Hematopoietic multipotent progenitor cell treated with erythropoietin and hydrocortisone succinate and interleukin-3 and kit ligand, for 17 days (in vitro differentiated cells): ENCODE measurements around the gene KLHL25.

Experiments used
- DNase-seq: peaks from one replicate; pipeline ENCODE4 v3.0.0-alpha.2; 2015; ENCODE audit warnings: low spot score

KLHL25 gene

DNA sequence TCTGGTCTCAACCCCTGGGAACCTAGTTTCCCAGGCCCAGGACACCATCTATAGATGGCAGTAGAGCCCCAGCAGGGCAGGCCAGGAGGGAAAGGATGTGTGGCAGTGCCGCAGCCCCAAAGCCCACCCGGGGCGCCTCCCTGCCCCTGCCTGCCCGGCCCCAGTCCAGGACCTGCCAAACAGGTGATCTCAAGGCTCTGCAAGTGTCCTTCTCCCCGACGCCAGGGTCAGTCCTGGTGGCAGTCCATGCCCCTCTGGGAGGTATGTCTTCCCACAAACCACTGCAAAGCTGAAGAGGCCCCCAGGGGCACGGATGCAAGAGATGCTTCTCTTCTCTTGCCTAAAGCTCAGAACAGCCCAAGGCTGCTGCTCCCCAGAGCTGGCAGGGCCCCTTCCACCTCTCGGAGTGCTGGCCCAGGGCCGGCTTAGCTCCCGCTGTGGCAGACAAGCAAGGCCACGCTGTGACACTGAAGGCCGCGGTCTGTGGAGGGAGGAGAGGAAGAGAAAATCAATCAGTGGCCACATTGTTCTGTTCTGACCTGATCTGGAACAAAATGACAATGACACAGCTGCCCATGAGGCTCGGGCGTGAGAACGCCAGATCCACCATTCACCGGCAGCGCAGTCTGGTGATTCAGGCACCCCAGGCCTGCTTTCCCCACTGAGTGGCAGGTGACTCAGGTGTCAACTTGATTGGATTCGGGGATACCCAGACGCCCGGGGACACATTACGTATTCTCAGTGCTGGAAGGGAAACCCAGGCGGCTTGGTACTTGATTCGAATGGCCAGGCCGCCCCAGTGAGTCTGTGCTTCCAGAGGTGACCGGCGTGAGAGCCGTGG is 34.0 kb downstream of the KLHL25 start:
- no peak for DNase-seq

GRCh38 chr15:85760049-85760448 is 34.7 kb downstream of the KLHL25 start:
- DNase-seq = no peak

DNA sequence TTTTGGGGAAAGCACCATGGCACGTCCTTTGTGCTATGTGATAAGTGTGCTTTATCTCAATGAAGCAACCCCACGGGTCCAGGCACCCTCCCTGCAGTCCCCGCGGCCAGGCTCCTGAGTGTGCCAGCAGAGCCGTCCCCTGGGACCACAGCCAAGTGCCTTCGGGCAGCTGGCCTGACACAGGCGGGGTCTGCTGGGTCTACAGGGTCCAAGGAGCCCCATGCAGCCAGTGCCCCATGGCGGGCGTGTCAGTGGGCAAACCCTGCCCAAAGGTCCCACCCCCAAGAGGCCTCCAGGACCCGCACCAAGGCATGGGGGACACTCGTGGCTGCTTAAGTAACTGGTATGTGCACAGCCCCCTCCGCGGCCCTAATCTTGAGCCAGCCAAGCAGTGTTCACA is 35.3 kb downstream of the KLHL25 start:
- peak; percentile 20 for DNase-seq

DNA sequence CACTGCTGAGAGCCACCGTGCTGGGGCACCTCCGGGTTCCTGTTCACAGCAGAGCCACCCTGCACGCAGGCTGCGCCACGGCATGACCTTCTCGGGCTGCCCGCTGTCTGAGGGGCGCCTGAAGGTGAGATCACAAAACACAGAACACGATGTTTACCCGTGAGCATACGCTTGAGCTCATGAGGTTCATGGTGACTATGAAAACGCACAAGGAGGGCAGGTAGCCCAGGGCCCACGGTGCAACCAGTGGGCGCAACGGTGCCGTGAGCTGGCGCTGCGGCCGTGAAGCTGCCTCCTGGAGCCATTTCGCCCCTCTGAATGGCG is 36.1 kb downstream of the KLHL25 start:
- no peak for DNase-seq

DNA sequence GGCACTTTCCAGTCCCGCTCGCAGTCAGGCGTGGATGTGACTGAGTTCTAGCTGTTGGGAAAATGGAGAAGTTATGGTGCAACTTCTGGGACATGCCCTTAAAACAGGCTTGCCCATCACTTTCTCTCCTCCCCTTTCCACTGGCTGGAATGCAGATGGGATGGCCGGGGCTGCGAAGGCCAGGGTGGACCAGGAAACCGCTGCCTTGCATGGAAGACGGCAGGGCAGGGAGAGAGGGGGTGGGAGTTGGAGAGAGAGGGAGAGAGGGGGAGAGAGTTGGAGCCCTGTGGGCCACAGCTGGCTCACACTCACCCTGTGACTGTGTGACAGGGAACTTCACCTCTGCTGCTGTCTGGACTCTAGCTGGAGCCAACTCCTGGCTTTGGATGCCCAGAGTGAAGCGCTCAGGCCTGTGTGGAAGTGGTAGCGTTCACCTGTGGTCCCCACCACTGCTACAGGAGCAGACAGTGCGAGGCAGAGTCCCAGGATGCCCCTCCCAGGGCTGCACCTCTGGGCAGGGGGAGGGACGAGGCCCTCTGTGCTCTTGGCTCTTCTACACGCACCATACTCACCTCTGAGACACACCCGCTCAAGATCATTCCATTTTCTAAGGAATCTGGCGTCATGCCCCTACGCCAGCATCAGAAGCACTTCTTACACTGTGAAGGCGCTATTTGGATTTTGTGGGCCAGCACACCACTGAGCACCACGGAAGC is 36.6 kb downstream of the KLHL25 start:
- no peak for DNase-seq

DNA sequence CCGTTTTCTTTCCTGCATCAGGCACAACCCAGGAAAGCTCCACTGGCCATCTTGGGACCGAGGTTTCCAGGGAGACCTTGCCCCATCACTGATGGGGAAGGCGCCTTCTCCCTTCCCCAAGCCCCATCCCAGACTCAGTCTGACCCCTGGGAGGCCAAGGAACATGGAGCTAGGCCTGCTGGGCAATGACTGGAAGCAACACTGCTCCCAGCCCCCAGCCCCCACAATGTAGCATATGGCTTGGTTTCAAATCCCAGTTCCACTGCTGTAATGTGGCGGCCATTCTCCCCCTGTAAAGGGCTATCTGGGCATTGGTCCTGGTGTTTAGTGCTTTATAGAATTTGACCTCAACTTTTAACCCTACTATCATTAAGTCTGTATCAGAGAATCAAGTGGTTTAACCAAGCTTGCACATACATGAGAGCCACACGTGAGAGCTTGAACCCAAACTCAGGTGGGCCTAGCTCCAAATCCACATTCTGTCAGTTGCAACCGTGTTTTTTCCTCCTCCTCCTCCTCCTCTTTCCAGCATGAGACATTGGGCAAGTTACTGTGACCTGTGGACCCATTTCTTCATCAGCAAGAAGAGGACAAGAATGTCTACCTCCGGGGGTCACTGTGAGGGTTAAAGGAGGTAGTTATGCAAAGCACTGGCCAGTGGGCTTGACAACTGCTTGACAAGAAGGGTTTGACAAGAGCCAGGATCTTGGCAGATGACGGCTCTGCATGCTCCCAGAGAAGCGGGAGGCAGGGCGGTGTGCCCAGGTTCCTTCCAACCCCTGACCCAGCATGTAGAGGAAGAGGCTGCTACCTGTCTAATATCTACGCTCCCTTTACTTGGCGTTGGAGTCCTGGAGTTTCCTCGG is 37.4 kb downstream of the KLHL25 start:
- no peak for DNase-seq

DNA sequence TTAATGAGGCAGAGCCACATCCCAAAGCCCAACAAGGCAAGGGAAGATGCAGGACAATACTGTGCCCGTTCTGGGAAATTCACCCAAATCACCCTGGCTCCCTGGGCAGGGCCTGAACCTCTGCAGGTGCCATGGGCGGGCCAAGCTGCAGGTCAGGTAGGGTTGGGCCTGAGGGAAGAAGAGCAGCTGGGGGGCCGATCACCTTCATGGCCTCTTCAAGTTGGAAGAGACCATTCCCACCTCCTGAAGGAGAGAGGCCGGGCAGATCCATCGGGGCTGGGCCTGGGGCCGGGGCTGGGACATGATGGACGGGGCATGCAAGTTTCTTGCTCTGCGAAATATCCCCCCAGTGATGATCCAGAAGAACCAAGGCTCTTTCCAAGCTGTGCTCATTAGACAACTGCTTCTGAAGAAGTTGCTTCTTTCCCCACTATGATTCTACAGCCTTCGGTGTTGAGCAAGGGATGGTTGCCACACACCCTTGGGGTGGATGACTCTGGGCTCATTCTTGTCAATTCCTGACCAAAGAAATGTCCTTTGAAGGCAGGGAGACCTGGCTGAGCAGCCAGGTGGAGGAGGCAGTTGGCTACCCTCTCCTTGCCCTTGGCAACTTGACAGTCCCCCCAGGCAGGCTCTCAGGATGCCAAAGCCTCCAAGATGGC is 38.2 kb downstream of the KLHL25 start:
- DNase-seq = no peak

DNA sequence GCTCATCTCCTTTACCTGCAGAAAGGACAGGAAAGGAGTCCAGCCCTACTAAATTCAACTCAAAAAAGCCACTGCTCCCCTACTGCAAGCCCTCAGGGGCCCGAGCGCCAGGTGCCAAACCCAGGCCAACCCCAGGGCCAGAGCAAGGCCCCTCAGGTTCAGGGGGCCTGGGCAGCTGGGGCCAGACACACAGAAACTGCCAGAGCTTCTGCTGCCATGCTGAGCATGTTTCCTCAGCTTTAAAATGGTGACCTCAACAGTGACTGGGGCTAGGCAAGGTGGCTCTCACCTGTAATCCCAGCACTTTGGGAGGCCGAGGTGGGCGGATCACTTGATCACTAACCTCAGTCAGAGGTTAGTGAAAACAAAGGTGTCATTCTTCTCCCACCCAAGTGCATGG is 38.8 kb downstream of the KLHL25 start:
- no peak for DNase-seq

GRCh38 chr15:85755471-85755870 is 39.3 kb downstream of the KLHL25 start:
- no peak for DNase-seq

- no peak for DNase-seq
These were observed 39.7 kb downstream of the KLHL25 start for GRCh38 chr15:85754989-85755388.

DNA sequence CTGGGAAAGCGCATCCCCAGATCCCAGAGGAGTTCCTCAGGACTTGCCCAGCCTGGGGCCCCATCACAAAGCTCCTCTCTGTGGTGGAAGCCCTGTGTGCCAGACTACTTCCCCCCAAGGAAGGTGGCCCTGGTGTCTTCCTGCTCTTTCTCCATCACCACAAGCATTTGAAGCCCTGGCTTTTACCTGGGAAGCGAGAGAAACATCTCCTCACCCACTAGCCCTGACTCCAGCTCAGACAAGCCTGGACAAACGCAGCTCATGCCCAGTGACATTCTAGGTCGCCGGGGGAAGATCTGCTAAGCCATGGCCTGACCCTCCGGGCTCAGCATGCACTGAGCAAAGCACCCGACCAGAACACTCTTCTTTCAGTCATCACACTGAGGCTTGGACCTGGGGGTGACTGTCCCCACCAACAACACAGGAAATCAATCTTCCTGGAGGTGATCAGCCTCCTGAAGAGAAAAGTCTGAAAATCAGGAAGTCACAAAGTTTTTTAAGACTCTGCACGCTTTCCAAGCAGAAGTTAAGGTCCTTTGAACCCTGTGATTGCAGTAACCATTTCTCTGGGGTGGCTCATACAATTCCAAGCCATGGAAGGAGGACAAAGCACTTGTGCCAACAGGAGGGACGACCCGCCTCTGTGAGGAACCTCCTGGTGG is 40.8 kb downstream of the KLHL25 start:
- no peak for DNase-seq

- DNase-seq = no peak
These were observed 41.5 kb downstream of the KLHL25 start for GRCh38 chr15:85753261-85753660.

GRCh38 chr15:85752491-85752961 is 42.2 kb downstream of the KLHL25 start:
- no peak for DNase-seq

- no peak for DNase-seq
These were observed 42.6 kb downstream of the KLHL25 start for GRCh38 chr15:85752124-85752475.

DNA sequence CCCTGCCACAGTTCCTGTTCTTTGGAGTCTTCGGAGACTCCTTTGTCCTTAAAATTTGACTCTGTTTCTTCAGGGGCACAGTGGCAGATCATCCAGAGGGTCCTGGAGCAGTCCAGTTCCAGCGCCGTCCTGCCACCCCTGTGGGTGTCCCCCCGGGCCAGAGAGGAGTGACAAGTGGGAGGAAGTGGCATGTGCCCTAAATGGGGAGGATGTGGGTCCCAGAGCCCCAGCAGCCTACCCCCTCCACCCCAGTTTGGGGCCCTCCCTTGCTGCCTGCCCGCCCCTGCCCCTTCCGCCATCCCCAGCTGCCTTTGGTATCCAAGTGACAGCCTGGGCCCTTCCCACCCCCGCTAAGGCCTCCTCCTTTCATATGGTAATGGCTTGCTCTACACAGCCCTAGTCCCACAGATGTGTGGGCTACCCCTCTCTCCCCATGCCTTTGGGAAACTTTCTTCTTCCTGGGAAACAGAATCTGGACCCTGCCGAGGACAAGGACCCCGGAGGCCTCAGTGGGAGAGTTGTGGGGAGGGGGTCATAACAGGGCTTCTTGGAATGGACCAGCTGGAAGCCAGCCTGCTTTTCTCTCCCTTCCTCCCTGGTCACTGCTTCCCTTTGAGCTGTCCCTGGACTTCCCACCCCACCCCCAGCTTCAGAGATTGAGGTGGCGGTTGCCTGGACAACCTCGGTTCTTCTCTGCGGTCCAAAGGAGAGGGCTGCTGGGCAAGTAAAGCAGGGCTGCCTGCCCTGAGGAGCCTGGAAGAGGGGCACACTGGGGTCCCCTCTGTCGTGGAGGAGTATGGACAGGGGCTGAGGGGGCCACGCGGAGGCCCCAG is 43.2 kb downstream of the KLHL25 start:
- DNase-seq = no peak

- no peak for DNase-seq
These were observed 44.1 kb downstream of the KLHL25 start for GRCh38 chr15:85750319-85751290.

- no peak for DNase-seq
These were observed 45.2 kb downstream of the KLHL25 start for GRCh38 chr15:85749261-85750151.

DNA sequence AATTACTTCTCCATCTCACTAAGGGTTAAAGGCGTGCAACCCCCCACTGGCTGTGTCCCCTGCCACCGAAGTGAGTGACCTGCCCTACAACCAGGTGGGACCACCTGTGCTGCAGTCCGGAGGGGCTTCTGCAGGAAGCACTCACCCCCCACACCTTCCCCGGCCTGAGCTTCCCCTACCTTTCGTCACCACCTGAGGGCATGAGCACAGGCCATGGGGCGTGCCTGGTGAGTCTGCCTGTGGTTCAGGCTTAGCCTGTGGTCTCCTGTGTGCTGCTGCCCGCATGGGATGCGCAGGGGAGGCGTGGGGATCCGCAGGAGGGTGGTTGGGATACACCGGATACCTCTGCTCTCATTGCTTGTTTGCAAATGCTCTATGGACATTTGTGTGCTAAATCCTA is 46.0 kb downstream of the KLHL25 start:
- DNase-seq = no peak
